Parathyroid adenoma (tissue), 2 donors: Measurements from ENCODE around the gene NUBP2.

Experiments used
- H2AFZ ChIP-seq: fragments of 300-600 bp; sonication (generic); one replicate; pipeline ENCODE4 v1.7.0; 2017; ENCODE audit warnings: antibody characterized with exemption, mild to moderate bottlenecking
- H3K27ac ChIP-seq: fragments of 300-600 bp; sonication (generic); one replicate; pipeline ENCODE4 v1.7.0; 2017
- H3K27me3 ChIP-seq: fragments of 300-600 bp; sonication (generic); one replicate; pipeline ENCODE4 v1.7.0; 2017; ENCODE audit warnings: low read length; ENCODE audit not compliant: control insufficient read depth, insufficient read depth
- H3K36me3 ChIP-seq: fragments of 300-600 bp; sonication (generic); one replicate; pipeline ENCODE4 v1.7.0; 2017; ENCODE audit warnings: low read length; ENCODE audit not compliant: control insufficient read depth, insufficient read depth
- H3K4me1 ChIP-seq: fragments of 300-600 bp; sonication (generic); one replicate; pipeline ENCODE4 v1.7.0; 2017; ENCODE audit warnings: control low read depth
- H3K4me2 ChIP-seq: fragments of 300-600 bp; sonication (generic); one replicate; pipeline ENCODE4 v1.7.0; 2017; ENCODE audit warnings: low read length
- H3K4me3 ChIP-seq: fragments of 300-600 bp; sonication (generic); one replicate; pipeline ENCODE4 v1.7.0; 2017; ENCODE audit warnings: low read depth, low read length
- H3K79me2 ChIP-seq: fragments of 300-600 bp; sonication (generic); one replicate; pipeline ENCODE4 v1.7.0; 2017; ENCODE audit warnings: control low read depth
- H3K9ac ChIP-seq: fragments of 300-600 bp; sonication (generic); one replicate; pipeline ENCODE4 v1.7.0; 2017; ENCODE audit warnings: mild to moderate bottlenecking
- H3K9me3 ChIP-seq: fragments of 300-600 bp; sonication (generic); one replicate; pipeline ENCODE4 v1.7.0; 2017; ENCODE audit warnings: low read length; ENCODE audit not compliant: control insufficient read depth
- TF ChIP-seq, protein P1 (sequence below): fragments of 300-600 bp; sonication (generic); IDR thresholded peaks from one replicate; pipeline ENCODE4 v1.7.0; 2017; ENCODE audit warnings: antibody characterized with exemption, mild to moderate bottlenecking
- donor health status: primary hyperparathyroidism.

Gene NUBP2

GRCh38 chr16:1776672-1776955 is 6.1 kb upstream of the NUBP2 start:
- H3K27ac ChIP-seq, result no peak overlapping the region
- H3K27me3 ChIP-seq, result no peaks in the 10 kb centered on the region
- H2AFZ ChIP-seq, result no peak overlapping the region
- peaks cover 9% of the 10 kb centered on the region for H3K79me2 ChIP-seq
- peaks cover 4% of the 10 kb centered on the region for H3K4me1 ChIP-seq
- no peaks in the 10 kb centered on the region for H3K9me3 ChIP-seq
- H3K4me2 ChIP-seq, result no peak overlapping the region
- TF ChIP-seq, protein P1, sequence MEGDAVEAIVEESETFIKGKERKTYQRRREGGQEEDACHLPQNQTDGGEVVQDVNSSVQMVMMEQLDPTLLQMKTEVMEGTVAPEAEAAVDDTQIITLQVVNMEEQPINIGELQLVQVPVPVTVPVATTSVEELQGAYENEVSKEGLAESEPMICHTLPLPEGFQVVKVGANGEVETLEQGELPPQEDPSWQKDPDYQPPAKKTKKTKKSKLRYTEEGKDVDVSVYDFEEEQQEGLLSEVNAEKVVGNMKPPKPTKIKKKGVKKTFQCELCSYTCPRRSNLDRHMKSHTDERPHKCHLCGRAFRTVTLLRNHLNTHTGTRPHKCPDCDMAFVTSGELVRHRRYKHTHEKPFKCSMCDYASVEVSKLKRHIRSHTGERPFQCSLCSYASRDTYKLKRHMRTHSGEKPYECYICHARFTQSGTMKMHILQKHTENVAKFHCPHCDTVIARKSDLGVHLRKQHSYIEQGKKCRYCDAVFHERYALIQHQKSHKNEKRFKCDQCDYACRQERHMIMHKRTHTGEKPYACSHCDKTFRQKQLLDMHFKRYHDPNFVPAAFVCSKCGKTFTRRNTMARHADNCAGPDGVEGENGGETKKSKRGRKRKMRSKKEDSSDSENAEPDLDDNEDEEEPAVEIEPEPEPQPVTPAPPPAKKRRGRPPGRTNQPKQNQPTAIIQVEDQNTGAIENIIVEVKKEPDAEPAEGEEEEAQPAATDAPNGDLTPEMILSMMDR, result no peak
- no peaks in the 10 kb centered on the region for H3K36me3 ChIP-seq
- H3K9ac ChIP-seq, result no peak overlapping the region
- no peak overlapping the region for H3K4me3 ChIP-seq

GRCh38 chr16:1776991-1777374 is 5.8 kb upstream of the NUBP2 start:
- TF ChIP-seq, protein P1, result no peak
- Histone ChIP-seq H3K9ac (no peak overlapping the region), H3K4me3 (no peak overlapping the region), H3K9me3 (no peaks in the 10 kb centered on the region), H3K4me2 (no peak overlapping the region), H3K79me2 (peaks cover 9% of the 10 kb centered on the region), H3K36me3 (no peaks in the 10 kb centered on the region), H3K4me1 (peaks cover 4% of the 10 kb centered on the region), H3K27ac (no peak overlapping the region), H3K27me3 (no peaks in the 10 kb centered on the region), H2AFZ (no peak overlapping the region)

GRCh38 chr16:1777375-1778199 is 5.2 kb upstream of the NUBP2 start:
- H3K36me3 ChIP-seq, result no peaks in the 10 kb centered on the region
- TF ChIP-seq, protein P1, result no peak

DNA sequence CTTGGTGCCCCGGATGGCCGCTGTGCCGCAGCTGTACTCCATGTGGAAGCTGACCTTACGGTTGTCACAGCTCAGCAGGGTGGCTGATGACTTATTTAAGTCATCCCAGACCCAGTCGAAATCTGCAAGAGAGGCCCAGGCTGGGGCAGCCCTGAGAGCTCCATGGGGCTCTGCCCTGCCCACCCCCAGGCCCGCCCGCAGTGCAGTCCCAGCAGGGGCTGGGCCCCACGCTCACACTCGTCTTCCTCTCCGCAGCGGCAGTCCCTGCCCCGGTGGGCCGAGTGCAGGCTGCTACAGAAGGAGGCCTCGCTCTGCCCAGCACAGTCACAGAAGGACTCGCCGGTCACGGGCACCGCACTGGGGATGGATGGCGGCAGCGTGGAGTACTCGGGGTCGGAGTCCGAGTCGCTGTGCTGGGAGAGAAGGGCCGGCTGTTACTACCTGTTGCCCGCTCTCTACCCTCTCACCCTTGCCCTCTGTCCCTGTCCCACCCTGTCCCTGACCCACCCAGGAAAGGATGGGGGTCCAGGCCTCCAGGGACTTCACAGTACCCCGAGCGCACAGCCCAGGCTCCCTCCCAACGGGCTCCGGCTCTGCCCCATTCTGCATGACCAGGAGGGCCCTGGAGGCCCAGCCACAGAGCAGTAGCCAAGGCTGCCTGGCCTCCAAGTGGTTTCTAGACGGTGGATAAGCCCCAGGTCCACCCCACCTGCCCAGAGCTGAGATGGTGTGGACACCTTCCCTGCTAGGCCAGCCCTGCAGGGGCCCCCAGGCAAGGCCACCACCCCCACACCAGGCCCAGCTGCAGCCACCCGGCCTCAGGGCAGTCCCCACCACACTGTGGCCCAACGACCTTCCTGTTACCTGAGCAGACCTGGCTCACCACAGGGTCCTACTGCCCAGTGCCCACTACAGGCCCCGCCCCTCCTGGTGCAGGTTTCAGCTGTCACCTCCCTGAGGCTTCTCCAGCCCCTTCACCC is 4.3 kb upstream of the NUBP2 start:
- TF ChIP-seq, protein P1, result no peak
- Histone ChIP-seq H2AFZ (no peak overlapping the region), H3K4me1 (peaks cover 4% of the 10 kb centered on the region)

More at GRCh38 chr16:1777375-1778199, 5.2 kb upstream of the NUBP2 start:
- peaks cover 4% of the 10 kb centered on the region for H3K4me1 ChIP-seq
- H3K27ac ChIP-seq, result no peak overlapping the region
- no peak overlapping the region for H3K4me3 ChIP-seq
- no peaks in the 10 kb centered on the region for H3K27me3 ChIP-seq
- peaks cover 9% of the 10 kb centered on the region for H3K79me2 ChIP-seq
- no peak overlapping the region for H2AFZ ChIP-seq
- no peak overlapping the region for H3K9ac ChIP-seq
- H3K9me3 ChIP-seq, result no peaks in the 10 kb centered on the region
- no peak overlapping the region for H3K4me2 ChIP-seq

More for the DNA sequence above, 4.3 kb upstream of the NUBP2 start:
- Histone ChIP-seq H3K27ac (no peak overlapping the region), H3K9ac (no peak overlapping the region), H3K9me3 (no peaks in the 10 kb centered on the region), H3K27me3 (no peaks in the 10 kb centered on the region), H3K4me3 (no peak overlapping the region), H3K36me3 (no peaks in the 10 kb centered on the region), H3K4me2 (no peak overlapping the region), H3K79me2 (peaks cover 9% of the 10 kb centered on the region)
